ENCODE results near the gene GMPR2. TPM values are rescaled to one million over a fixed set of nuclear protein-coding genes. Genes with fewer than 3 reads are reported as not detected.

Gene GMPR2
- total and polyA plus RNA-seq, 2 of the 13 experiments (the other 11 are each of a cell fraction or from before 2014, with no cell fraction given) = 210 to 273 TPM

- peak; percentile 74 for TF ChIP-seq ZNF543 (CRISPR knock-in tag; IDR thresholded peaks at IDR 0.05)
- TF ChIP-seq REST (IDR thresholded peaks at IDR 0.05; ENCODE audit: borderline replicate concordance in 1 of 2, low read depth in 1 of 2, low read length in 2 of 2) = no peak
- no peak for TF ChIP-seq FOXK1 (CRISPR knock-in tag; IDR thresholded peaks at IDR 0.05; ENCODE audit: borderline replicate concordance, low read depth)
- TF ChIP-seq ZBTB21 (CRISPR knock-in tag; IDR thresholded peaks at IDR 0.05) = no peak
- peak; percentile 2 for TF ChIP-seq ZHX2 (IDR thresholded peaks at IDR 0.05; ENCODE audit: low read depth)
- peak; percentile 85; the same call in 1 of the 2 replicates for TF ChIP-seq ZHX2 (CRISPR knock-in tag; IDR thresholded peaks at IDR 0.05; ENCODE audit: borderline replicate concordance)
- TF ChIP-seq ZMAT3 (CRISPR knock-in tag; conservative IDR thresholded peaks at IDR 0.05) = peak; percentile 90
- TF ChIP-seq ZNF275 (CRISPR knock-in tag; IDR thresholded peaks at IDR 0.05; ENCODE audit: borderline replicate concordance) = peak; percentile 97
- peak; percentile 61; the same call in 1 of the 2 replicates for TF ChIP-seq FOSL2 (CRISPR knock-in tag; IDR thresholded peaks at IDR 0.05)
- peak; percentile 66 for TF ChIP-seq ZNF225 (CRISPR knock-in tag; IDR thresholded peaks at IDR 0.05)
- TF ChIP-seq SKI (IDR thresholded peaks at IDR 0.05; ENCODE audit: partially characterized antibody) = no peak
- TF ChIP-seq SRY (CRISPR knock-in tag; IDR thresholded peaks at IDR 0.05) = no peak; the same call in 1 of the 2 replicates
- no peak for TF ChIP-seq MAX (IDR thresholded peaks at IDR 0.05)
- peak; percentile 85 for TF ChIP-seq HNF4A (CRISPR knock-in tag; IDR thresholded peaks at IDR 0.05)
- peak; percentile 83 for TF ChIP-seq ZNF280B (CRISPR knock-in tag; IDR thresholded peaks at IDR 0.05; ENCODE audit: borderline replicate concordance)
- 0 out of 2 replicates have a peak, but pooled peaks have one; percentile 82 for TF ChIP-seq MED13 (CRISPR knock-in tag; IDR thresholded peaks at IDR 0.05)
Measured at GRCh38 chr14:24232645-24233537, at the start of gene GMPR2 (continued).
